ENCODE measurements around the gene ACSL1. TPM values are rescaled to one million over a fixed set of nuclear protein-coding genes. Genes with fewer than 3 reads are reported as not detected.

Gene ACSL1
- total RNA-seq, 1 donor from 2014 or later = 60.3 TPM

- FAIRE-seq = no peak
- H3K27me3 ChIP-seq (ENCODE audit: control insufficient read depth, insufficient read depth, low read length) = no peaks in the 10 kb centered on the region
- no peak for TF ChIP-seq CTCF (IDR thresholded peaks at IDR 0.05; ENCODE audit: insufficient read depth, low read length, severe bottlenecking)
- DNase-seq (ENCODE audit: low read depth) = no peak
- H3K4me3 ChIP-seq (ENCODE audit: low read depth, low read length) = no peak overlapping the region
- no peaks in the 10 kb centered on the region for H3K36me3 ChIP-seq (ENCODE audit: control insufficient read depth, insufficient read depth, low read length)
Observed at GRCh38 chr4:184838249-184839074, 12.7 kb upstream of the ACSL1 start.

- Histone ChIP-seq H3K4me3 (ENCODE audit: low read depth, low read length) (no peak overlapping the region), H3K36me3 (ENCODE audit: control insufficient read depth, insufficient read depth, low read length) (no peaks in the 10 kb centered on the region), H3K27me3 (ENCODE audit: control insufficient read depth, insufficient read depth, low read length) (peaks cover 2% of the 10 kb centered on the region)
- DNase-seq (ENCODE audit: low read depth) = no peak
- no peak for TF ChIP-seq CTCF (IDR thresholded peaks at IDR 0.05; ENCODE audit: insufficient read depth, low read length, severe bottlenecking)
- FAIRE-seq = no peak
Observed at GRCh38 chr4:184836613-184837012, 10.8 kb upstream of the ACSL1 start.

DNA sequence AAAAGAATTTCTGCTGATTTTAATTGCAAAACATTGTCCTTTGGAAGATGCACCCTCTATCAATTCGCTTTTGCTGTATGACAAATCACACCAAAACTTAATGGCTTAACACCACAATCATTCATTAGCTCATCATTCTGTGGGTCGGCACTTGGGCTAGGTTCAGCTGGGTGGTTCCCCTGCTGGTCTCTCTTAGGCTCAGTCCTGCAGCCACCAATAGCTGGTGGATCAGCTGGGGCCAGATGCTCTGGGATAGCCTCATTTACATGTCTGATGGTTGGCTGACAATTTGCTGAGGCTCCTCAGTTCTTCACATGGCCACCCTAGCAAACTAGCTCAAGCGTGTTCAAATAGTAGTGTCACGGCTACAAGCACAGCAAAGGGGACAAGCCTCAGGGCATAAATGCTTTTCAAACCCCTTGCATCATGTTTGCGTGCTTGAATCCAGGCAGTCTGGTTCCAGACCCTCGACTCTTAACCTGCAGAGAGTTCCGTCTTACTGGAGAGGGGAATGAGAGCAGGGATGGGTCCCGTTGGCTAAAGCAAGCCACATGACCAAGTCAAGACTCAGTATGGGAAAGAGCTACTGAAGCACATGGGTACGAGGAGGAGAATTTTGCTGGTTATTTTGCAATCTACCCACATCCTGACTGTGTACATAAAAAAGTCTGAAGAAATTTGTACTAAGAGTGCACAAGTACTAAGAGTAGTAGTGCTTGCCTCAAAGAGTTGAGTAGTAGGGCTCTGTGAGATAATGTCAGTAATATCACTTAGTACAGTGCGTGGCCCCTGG lies 7.5 kb upstream of the ACSL1 start:
- no peak for FAIRE-seq
- no peak for TF ChIP-seq CTCF (IDR thresholded peaks at IDR 0.05; ENCODE audit: insufficient read depth, low read length, severe bottlenecking)

DNA sequence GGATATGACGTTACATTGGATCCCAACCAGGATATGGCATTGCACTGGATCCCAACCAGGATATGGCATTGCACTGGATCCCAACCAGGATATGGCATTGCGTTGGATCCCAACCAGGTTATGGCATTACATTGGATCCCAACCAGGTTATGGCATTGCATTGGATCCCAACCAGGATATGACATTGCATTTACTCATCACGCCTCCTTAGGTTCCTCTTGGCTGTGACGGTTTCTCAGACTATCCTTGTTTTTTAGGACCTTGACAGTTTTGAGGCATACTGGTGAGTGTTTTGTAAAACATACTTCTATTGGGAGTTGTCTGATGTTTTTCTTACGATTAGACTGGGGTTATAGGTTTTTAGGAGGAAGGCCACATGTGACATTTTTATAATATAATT lies 5.4 kb upstream of the ACSL1 start:
- DNase-seq (ENCODE audit: low read depth) (peak; percentile 55), FAIRE-seq (peak; percentile 97)
- peaks cover 2% of the 10 kb centered on the region for H3K27me3 ChIP-seq (ENCODE audit: control insufficient read depth, insufficient read depth, low read length)
- no peak for TF ChIP-seq CTCF (IDR thresholded peaks at IDR 0.05; ENCODE audit: insufficient read depth, low read length, severe bottlenecking)
- H3K36me3 ChIP-seq (ENCODE audit: control insufficient read depth, insufficient read depth, low read length) = no peaks in the 10 kb centered on the region
- H3K4me3 ChIP-seq (ENCODE audit: low read depth, low read length) = no peak overlapping the region

More for the DNA sequence above, 7.5 kb upstream of the ACSL1 start:
- Histone ChIP-seq H3K4me3 (ENCODE audit: low read depth, low read length) (no peak overlapping the region), H3K36me3 (ENCODE audit: control insufficient read depth, insufficient read depth, low read length) (no peaks in the 10 kb centered on the region), H3K27me3 (ENCODE audit: control insufficient read depth, insufficient read depth, low read length) (peaks cover 2% of the 10 kb centered on the region)
- DNase-seq (ENCODE audit: low read depth) = no peak

DNA sequence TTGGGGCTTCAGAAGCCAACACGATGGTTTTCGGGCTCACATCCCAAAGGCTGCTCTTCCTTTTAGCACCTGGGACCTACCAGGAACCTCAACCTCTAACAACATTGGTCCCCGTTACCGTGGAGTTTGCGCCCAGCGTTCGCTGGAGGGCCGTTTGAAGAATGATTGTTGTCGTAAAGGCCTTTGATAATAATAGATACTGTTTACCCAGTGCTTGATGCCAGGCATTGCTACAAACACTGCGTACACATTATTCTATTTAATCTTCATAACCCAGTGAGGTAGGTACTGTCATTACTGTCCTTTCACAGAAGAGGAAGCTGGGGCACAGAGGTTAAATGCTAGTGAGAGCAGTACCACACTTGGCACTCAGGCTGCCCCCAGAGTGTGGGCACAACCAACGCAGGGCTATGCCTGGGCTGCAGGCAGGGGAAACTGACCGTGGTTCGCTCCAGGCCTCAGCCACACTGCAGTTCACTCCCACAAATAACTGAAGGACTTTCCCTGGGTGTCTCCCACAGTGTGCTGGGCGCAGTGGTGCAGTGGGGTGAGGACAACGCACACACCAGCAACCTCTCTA lies 1.0 kb upstream of the ACSL1 start:
- TF ChIP-seq CTCF (IDR thresholded peaks at IDR 0.05; ENCODE audit: insufficient read depth, low read length, severe bottlenecking) = no peak
- FAIRE-seq (peak; percentile 50), DNase-seq (ENCODE audit: low read depth) (no peak)
- no peaks in the 10 kb centered on the region for H3K27me3 ChIP-seq (ENCODE audit: control insufficient read depth, insufficient read depth, low read length)
- H3K36me3 ChIP-seq (ENCODE audit: control insufficient read depth, insufficient read depth, low read length) = no peaks in the 10 kb centered on the region
- H3K4me3 ChIP-seq (ENCODE audit: low read depth, low read length) = peak overlapping the region; percentile 62
